ENCODE measurements around the gene DYNC1LI2.

The DYNC1LI2 gene

GRCh38 chr16:66776457-66776856, 25.0 kb upstream of the DYNC1LI2 start:
- H3K4me3 ChIP-seq (ENCODE audit: low read length) = no peak overlapping the region
- no peak for TF ChIP-seq CTCF (IDR thresholded peaks at IDR 0.05; ENCODE audit: insufficient read depth, low read depth, low read length, missing control alignments)
- DNase-seq (ENCODE audit: low read depth) = no peak

GRCh38 chr16:66774981-66775380, 23.6 kb upstream of the DYNC1LI2 start:
- no peak for DNase-seq (ENCODE audit: low read depth)
- TF ChIP-seq CTCF (IDR thresholded peaks at IDR 0.05; ENCODE audit: insufficient read depth, low read depth, low read length, missing control alignments) = no peak
- H3K4me3 ChIP-seq (ENCODE audit: low read length) = no peak overlapping the region

GRCh38 chr16:66758086-66758485, 6.7 kb upstream of the DYNC1LI2 start:
- no peak overlapping the region for H3K4me3 ChIP-seq (ENCODE audit: low read length)
- peak; percentile 30 for TF ChIP-seq CTCF (IDR thresholded peaks at IDR 0.05; ENCODE audit: insufficient read depth, low read depth, low read length, missing control alignments)
- DNase-seq (ENCODE audit: low read depth) = no peak

GRCh38 chr16:66754819-66755218, 3.4 kb upstream of the DYNC1LI2 start:
- DNase-seq (ENCODE audit: low read depth) = no peak
- H3K4me3 ChIP-seq (ENCODE audit: low read length) = no peak overlapping the region
- no peak for TF ChIP-seq CTCF (IDR thresholded peaks at IDR 0.05; ENCODE audit: insufficient read depth, low read depth, low read length, missing control alignments)

GRCh38 chr16:66754211-66754610, 2.8 kb upstream of the DYNC1LI2 start:
- no peak for TF ChIP-seq CTCF (IDR thresholded peaks at IDR 0.05; ENCODE audit: insufficient read depth, low read depth, low read length, missing control alignments)
- no peak overlapping the region for H3K4me3 ChIP-seq (ENCODE audit: low read length)
- DNase-seq (ENCODE audit: low read depth) = no peak

GRCh38 chr16:66752958-66753357, 1.5 kb upstream of the DYNC1LI2 start:
- H3K4me3 ChIP-seq (ENCODE audit: low read length) = no peak overlapping the region
- TF ChIP-seq CTCF (IDR thresholded peaks at IDR 0.05; ENCODE audit: insufficient read depth, low read depth, low read length, missing control alignments) = no peak
- no peak for DNase-seq (ENCODE audit: low read depth)

- TF ChIP-seq CTCF (IDR thresholded peaks at IDR 0.05; ENCODE audit: insufficient read depth, low read depth, low read length, missing control alignments) = no peak
- H3K4me3 ChIP-seq (ENCODE audit: low read length) = no peak overlapping the region
- no peak for DNase-seq (ENCODE audit: low read depth)
These were observed 970 bp upstream of the DYNC1LI2 start for GRCh38 chr16:66752379-66752778.

Data from epithelial cell of esophagus (primary cell).